HL-60 (cell line): ENCODE measurements around the gene ATP6V1B1.

Experiments used
- DNase-seq, 2 experiments: peaks; one replicate each; pipeline ENCODE4 v3.0.0-alpha.2; 2010 to 2020; ENCODE audit warnings: low read depth in 1 of 2, low spot score in 1 of 2
- H3K27ac ChIP-seq: fragments of 250-450 bp; sonication (Bioruptor Pico); replicated peaks from 2 replicates; pipeline ENCODE4 v1.5.1; 2020; ENCODE audit warnings: mild to moderate bottlenecking, moderate library complexity
- H3K27me3 ChIP-seq: fragments of 250-450 bp; sonication (Bioruptor Pico); 2 replicates; pipeline ENCODE4 v1.5.1; 2021; ENCODE audit warnings: mild to moderate bottlenecking, moderate library complexity; ENCODE audit not compliant: insufficient read depth, poor library complexity, severe bottlenecking
- H3K4me3 ChIP-seq: replicated peaks from 2 replicates; pipeline ENCODE4 v1.5.1; 2011; ENCODE audit warnings: mild to moderate bottlenecking, control low read depth, low read length; ENCODE audit not compliant: insufficient read depth
- GABPA ChIP-seq: IDR thresholded peaks from 2 replicates; pipeline ENCODE4 v1.6.1; 2012; ENCODE audit warnings: low read depth
- POLR2AphosphoS5 ChIP-seq: IDR thresholded peaks from 2 replicates; pipeline ENCODE4 v1.6.1; 2012; ENCODE audit warnings: low read depth
- SPI1 ChIP-seq: IDR thresholded peaks from 2 replicates; pipeline ENCODE4 v1.6.1; 2012; ENCODE audit warnings: low read depth, mild to moderate bottlenecking, borderline replicate concordance
- TF ChIP-seq, protein P1 (sequence below): IDR thresholded peaks from 2 replicates; pipeline ENCODE4 v1.6.1; 2012; ENCODE audit warnings: low read depth; ENCODE audit not compliant: insufficient replicate concordance
- TF ChIP-seq, protein P2 (sequence below): IDR thresholded peaks from one replicate; pipeline ENCODE4 v1.5.1; 2011; ENCODE audit warnings: low read length, control low read depth, inconsistent platforms; ENCODE audit not compliant: insufficient read depth

The ATP6V1B1 gene

GRCh38 chr2:71000780-71001591 is 65.3 kb downstream of the ATP6V1B1 start:
- Histone ChIP-seq H3K27me3 (no peaks in the 10 kb centered on the region), H3K4me3 (peak overlapping the region; percentile 13), H3K27ac (0 out of 2 replicates have a peak overlapping the region, but pooled peaks have one; percentile 36)
- DNase-seq: peak in 1 of 2 experiments; percentile 80
- TF ChIP-seq, protein P1, sequence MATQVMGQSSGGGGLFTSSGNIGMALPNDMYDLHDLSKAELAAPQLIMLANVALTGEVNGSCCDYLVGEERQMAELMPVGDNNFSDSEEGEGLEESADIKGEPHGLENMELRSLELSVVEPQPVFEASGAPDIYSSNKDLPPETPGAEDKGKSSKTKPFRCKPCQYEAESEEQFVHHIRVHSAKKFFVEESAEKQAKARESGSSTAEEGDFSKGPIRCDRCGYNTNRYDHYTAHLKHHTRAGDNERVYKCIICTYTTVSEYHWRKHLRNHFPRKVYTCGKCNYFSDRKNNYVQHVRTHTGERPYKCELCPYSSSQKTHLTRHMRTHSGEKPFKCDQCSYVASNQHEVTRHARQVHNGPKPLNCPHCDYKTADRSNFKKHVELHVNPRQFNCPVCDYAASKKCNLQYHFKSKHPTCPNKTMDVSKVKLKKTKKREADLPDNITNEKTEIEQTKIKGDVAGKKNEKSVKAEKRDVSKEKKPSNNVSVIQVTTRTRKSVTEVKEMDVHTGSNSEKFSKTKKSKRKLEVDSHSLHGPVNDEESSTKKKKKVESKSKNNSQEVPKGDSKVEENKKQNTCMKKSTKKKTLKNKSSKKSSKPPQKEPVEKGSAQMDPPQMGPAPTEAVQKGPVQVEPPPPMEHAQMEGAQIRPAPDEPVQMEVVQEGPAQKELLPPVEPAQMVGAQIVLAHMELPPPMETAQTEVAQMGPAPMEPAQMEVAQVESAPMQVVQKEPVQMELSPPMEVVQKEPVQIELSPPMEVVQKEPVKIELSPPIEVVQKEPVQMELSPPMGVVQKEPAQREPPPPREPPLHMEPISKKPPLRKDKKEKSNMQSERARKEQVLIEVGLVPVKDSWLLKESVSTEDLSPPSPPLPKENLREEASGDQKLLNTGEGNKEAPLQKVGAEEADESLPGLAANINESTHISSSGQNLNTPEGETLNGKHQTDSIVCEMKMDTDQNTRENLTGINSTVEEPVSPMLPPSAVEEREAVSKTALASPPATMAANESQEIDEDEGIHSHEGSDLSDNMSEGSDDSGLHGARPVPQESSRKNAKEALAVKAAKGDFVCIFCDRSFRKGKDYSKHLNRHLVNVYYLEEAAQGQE: no peak
- TF ChIP-seq, protein P2, sequence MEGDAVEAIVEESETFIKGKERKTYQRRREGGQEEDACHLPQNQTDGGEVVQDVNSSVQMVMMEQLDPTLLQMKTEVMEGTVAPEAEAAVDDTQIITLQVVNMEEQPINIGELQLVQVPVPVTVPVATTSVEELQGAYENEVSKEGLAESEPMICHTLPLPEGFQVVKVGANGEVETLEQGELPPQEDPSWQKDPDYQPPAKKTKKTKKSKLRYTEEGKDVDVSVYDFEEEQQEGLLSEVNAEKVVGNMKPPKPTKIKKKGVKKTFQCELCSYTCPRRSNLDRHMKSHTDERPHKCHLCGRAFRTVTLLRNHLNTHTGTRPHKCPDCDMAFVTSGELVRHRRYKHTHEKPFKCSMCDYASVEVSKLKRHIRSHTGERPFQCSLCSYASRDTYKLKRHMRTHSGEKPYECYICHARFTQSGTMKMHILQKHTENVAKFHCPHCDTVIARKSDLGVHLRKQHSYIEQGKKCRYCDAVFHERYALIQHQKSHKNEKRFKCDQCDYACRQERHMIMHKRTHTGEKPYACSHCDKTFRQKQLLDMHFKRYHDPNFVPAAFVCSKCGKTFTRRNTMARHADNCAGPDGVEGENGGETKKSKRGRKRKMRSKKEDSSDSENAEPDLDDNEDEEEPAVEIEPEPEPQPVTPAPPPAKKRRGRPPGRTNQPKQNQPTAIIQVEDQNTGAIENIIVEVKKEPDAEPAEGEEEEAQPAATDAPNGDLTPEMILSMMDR: peak; percentile 86
- TF ChIP-seq POLR2AphosphoS5 (peak; percentile 55; the same call in 1 of the 2 replicates), GABPA (peak; percentile 74)

- Histone ChIP-seq H3K27ac (no peak overlapping the region), H3K27me3 (no peaks in the 10 kb centered on the region), H3K4me3 (no peak overlapping the region)
- DNase-seq: no peak
- TF ChIP-seq, protein P1: no peak
- TF ChIP-seq POLR2AphosphoS5 (no peak), SPI1 (no peak), GABPA (no peak)
- TF ChIP-seq, protein P2: no peak
Observed at GRCh38 chr2:71001592-71001927, 65.9 kb downstream of the ATP6V1B1 start.

DNA sequence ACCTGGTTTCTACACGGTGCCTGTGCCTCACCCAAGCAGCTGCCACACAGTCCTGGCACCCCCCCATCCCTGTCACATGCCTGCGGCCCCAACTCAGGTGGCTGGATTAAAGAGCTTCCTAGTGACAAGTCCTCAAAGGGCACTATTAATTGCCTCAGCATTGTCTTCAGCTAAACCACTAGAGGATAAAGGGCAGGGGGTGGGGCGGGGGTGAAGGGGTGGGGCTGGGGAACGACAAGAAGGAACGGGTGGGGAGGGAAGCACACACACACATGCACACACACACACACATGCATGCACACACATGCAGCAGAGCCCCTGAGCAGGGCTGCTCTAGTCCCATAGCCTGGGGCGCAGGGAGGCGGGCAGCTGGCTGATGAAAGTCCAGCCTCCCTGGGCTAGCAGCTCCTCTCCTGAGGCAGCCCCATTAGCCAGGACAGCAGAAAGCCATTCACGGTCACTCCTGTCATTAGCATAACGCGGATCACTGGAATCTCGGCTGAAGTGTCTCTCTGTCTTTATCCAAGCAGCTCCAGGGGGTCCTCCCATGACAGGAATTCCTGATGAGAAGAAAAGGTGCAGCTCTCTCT is 66.4 kb downstream of the ATP6V1B1 start:
- Histone ChIP-seq H3K4me3 (no peak overlapping the region), H3K27ac (no peak overlapping the region), H3K27me3 (no peaks in the 10 kb centered on the region)
- no peak for DNase-seq
- TF ChIP-seq, protein P1: no peak
- no peak for TF ChIP-seq GABPA
- TF ChIP-seq SPI1: no peak
- TF ChIP-seq, protein P2: no peak
